Ishikawa (cell line): ENCODE measurements around the gene PKD1.

Experiments
- CEBPB ChIP-seq: IDR thresholded peaks from 2 replicates; pipeline ENCODE4 v1.6.1; 2012
- EGR1 ChIP-seq: IDR thresholded peaks from 2 replicates; pipeline ENCODE4 v1.6.1; 2012
- EP300 ChIP-seq: IDR thresholded peaks from 2 replicates; pipeline ENCODE4 v1.6.1; 2012; ENCODE audit warnings: borderline replicate concordance
- MAX ChIP-seq: IDR thresholded peaks from 2 replicates; pipeline ENCODE4 v1.6.1; 2012
- NFIC ChIP-seq: IDR thresholded peaks from 2 replicates; pipeline ENCODE4 v1.6.1; 2012
- RAD21 ChIP-seq: IDR thresholded peaks from 2 replicates; pipeline ENCODE4 v1.6.1; 2012; ENCODE audit warnings: low read depth
- REST ChIP-seq: IDR thresholded peaks from 2 replicates; pipeline ENCODE4 v1.6.1; 2012; ENCODE audit warnings: low read depth, mild to moderate bottlenecking
- TCF12 ChIP-seq: IDR thresholded peaks from 2 replicates; pipeline ENCODE4 v1.6.1; 2012; ENCODE audit warnings: low read depth

GRCh38 chr16:2147378-2147777, 11.7 kb upstream of the PKD1 start:
- TF ChIP-seq NFIC (no peak), EP300 (no peak), REST (no peak), TCF12 (no peak), EGR1 (no peak), MAX (no peak), CEBPB (no peak), RAD21 (no peak)
